Cerebellar cortex (tissue), 1 donor: ENCODE results near the gene SASS6.

Experiments
- DNase-seq: peaks from one replicate; pipeline ENCODE4 v3.0.0-alpha.2; 2015; ENCODE audit warnings: low spot score

Gene SASS6, protein sequence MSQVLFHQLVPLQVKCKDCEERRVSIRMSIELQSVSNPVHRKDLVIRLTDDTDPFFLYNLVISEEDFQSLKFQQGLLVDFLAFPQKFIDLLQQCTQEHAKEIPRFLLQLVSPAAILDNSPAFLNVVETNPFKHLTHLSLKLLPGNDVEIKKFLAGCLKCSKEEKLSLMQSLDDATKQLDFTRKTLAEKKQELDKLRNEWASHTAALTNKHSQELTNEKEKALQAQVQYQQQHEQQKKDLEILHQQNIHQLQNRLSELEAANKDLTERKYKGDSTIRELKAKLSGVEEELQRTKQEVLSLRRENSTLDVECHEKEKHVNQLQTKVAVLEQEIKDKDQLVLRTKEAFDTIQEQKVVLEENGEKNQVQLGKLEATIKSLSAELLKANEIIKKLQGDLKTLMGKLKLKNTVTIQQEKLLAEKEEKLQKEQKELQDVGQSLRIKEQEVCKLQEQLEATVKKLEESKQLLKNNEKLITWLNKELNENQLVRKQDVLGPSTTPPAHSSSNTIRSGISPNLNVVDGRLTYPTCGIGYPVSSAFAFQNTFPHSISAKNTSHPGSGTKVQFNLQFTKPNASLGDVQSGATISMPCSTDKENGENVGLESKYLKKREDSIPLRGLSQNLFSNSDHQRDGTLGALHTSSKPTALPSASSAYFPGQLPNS

DNA sequence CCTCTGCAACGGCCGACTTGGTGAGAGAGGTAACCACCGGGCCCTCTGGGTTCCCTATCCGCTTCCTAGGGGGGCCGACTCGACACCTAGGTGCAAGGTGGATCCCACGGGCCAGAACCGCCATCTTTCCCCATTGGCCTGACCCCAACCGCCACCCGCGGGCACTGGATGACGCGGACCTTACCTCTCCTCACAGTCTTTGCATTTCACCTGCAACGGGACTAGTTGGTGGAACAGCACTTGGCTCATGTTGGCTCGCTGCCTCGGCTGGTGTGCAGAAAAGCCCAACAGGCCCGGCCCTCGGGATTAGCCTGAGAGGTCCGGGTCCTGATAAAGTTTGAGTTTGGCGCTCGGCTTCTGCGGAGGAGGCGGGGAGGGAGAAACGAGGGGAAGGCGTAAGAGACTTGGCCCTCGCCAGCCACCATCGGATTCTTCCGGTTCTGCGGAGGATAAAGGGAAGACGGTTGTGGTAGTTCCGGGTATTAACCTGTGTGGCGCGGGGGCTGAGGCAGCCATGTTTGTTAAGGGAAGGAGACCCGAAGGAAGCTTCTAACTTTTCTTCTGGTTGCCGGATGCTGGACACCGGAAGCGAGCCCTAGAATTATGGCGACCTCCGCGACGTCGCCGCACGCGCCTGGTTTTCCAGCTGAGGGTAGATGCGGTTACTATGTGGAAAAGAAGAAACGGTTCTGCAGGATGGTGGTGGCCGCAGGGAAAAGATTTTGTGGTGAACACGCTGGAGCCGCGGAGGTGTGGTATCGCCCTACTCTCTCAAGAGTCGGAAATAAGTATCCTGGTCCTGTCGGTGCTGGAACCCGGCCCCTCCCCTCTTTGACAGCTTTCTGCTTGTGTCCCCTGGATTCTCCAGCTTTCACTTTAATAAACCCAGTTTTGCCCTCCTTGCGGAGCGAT lies at the start of gene SASS6, which contains the start of gene TRMT13:
SASS6 (minus strand) TSS at position 365 of the 912 bp plus-strand sequence; CDS start at position 249, 116 bp downstream.
TRMT13 (plus strand) TSS at position 598 of the 912 bp plus-strand sequence; CDS start at position 604, 6 bp downstream.
- peak; percentile 99 for DNase-seq

DNA sequence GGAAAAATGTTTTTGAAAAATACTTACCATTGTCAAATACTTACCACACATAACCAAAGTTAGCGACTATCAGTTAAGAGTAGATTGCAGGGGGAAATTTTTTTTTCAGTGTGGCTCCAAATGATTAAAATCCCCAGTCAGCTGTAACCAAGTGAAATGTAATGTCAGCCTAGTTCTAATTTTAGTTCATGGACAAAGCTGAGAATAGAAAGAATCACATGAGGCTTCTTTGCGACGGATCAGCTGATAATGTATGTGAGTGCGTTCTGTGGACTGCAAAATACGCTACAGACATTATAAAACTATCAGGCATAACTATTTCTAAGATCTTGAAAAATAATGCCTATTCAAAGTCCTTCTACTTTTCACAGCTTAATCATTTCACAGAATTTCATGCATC lies 45.4 kb upstream of the SASS6 start, which contains the start of gene LRRC39:
LRRC39 (minus strand) TSS at position 166 of the 400 bp plus-strand sequence. CDS start 9,740 bp downstream, outside the sequence.
- DNase-seq, result no peak

DNA sequence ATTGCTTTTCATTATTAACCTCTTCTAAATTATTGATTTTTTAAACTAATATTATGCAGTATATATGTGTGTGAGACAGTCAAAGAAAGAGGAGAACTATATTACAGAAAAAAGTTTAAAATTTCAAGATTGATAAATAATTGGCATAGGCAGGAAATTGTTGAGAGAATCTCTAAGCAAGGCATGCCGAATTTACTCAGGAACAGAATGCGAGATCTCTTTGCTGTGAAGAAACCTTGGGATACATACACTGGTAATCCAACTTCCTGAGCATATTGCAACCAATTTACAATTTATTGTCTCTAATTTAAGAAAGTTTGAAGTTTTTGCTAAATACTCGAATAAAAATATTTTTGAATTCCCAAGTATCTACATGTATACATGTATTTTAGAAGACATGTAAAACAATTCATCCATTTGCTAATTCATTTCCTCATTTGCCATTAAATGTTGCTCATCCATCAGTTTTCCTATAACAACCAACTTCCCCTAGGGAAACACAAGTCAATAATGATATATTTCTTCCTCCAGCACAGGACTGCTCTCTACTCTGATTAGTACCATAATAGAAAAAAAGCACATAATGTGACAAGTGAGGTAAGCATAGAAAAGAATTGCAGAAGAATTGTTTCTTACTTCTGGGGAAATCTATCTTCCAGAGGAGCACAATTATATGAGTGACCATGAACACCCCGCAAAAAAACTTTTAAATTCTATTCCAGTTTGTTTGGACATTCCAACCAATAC lies 44.7 kb upstream of the SASS6 start:
- DNase-seq, result no peak

DNA sequence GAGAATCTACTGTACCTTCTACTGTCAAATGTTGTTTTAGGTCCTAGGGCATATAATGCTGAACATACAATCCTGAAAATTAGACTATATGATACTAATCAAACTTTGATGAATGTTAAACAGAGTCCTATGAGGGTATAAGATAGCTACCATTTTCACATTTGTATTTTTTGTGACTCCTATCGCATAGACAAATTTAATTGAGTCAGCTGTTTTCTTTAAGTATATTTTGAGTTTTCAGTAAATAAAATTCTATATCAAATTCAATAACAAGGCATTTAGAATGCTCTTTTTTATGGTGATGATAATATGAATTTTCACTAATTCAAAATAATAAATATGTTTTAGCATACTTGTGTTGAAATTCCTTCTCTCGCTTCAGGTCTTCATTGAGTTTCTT lies 35.3 kb upstream of the SASS6 start:
- no peak for DNase-seq

DNA sequence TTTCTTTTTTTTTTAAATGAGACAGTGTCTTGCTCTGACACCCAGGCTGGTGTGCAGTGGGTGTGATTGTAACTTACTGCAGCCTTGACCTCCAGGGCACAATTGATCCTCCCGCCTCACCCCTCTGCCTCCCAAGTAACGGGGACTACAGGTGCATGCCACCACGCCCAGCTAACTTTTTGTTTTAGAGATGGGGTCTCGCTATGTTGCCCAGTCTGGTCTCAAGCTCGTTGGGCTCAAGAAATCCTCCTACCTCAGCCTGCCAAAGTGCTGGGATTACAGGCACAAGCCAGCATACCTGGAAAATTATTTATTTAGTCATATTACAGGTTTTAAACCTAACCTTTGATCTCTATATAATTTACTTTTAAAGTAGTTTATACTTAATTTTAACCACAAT lies 32.0 kb upstream of the SASS6 start:
- DNase-seq, result no peak

DNA sequence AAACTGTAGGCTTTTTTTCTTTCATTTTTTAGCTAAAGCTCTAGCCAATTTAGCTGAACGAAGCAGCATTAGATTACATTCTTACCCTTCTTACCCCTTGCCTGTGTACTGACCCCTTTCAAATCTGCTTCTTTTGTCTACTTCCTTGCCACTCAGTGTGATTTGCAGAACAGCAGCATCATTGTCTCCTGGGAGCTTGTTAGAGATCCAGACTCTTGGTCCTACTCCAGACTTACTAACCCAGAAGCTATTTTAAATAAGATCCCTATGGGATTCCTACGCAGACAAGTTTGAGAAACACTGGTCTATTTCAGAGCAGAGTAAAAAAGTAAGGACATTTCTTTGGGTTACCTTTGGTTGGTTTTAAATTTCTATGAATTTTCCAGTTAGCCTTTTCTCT lies 31.5 kb upstream of the SASS6 start:
- no peak for DNase-seq

DNA sequence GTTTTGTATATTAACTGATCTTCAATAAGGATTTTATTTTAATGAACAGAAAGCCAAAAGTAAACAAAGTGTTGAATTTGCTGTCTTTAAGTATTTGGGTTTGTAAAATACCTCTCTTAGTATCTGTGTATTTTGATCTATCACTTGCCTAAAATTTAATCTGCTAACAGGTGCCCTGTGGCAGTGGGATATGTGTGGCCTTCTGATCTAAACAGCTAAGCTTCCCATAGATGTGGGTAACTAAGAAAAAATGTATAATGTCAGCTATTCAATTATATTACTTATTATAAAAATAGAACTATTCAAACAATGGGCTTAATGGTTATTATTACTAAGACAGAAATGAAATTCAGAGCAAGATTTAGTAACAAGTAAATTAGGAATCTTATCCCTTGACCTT lies 30.2 kb upstream of the SASS6 start:
- no peak for DNase-seq

DNA sequence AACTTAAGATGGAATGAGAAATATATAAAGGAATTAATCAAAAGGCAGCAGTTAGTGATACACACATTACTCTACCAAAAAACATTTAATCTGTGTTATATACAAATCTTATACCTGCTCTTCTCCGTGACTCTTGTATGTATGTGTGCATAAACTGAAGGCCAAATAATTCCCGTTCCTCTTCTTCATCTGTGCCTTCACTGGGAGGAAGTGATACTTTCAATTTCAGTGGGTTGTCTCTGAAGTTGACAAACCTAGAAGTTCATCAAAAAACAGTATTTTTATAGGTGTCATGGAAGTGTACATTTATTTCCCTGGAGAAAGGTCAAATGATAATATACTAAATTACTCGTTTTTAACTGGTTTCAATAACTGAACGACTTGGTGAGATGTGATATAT lies 19.5 kb upstream of the SASS6 start:
- no peak for DNase-seq

DNA sequence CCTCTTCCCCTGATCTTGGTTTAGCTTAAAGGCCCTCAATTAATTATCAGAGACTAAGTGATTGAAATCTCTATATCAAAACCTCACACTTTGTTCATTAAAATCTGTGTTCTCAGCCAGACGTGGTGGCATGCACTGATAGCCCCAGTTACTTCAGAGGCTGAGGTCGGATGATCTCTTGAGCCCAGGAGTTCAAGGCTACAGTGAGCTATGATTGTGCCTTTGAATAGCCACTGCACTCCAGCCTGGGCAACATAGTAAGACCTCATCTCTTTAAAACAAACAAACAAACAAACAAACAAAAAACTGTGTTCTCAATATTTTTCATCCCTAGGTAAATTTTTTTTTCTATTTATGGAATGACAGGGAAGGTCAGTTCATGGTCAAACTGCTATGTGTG lies 18.9 kb upstream of the SASS6 start:
- no peak for DNase-seq

DNA sequence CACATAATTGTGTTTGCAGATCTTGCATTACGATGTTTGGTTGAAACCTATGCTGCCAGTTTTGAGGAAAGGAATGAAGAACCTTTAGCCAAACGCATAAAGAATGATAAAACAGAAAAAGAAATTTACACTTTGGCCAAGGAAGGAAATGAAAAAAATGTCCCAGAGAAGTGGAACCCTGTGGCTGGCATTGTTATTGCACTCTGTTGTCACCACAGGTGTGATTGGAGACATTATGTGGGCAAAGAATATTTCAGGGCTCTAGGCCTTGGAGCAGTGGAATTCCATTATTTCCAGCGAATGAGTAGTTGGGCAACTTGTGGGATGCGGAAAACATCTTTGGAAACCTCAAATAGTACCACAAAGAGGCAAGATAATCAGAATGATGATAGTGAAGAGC lies 15.1 kb upstream of the SASS6 start:
- DNase-seq, result no peak

DNA sequence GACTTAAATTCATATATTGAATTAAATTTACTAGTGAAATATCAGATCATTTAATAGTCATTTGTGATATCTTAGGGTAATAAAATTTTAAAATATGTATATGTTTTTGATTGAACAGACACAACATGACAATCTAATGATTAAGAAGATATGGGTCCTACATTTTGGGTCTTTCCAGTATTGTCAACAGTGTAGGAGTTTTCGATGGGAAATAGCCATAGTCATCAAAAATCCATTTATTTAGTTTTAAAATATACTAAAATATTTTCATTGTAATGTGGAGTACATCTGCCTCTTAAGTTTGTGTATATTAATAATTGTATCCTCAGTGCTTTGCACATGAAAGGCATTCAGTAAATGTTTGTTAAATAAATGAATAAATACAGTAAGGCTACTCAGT lies 14.2 kb upstream of the SASS6 start:
- DNase-seq, result no peak

DNA sequence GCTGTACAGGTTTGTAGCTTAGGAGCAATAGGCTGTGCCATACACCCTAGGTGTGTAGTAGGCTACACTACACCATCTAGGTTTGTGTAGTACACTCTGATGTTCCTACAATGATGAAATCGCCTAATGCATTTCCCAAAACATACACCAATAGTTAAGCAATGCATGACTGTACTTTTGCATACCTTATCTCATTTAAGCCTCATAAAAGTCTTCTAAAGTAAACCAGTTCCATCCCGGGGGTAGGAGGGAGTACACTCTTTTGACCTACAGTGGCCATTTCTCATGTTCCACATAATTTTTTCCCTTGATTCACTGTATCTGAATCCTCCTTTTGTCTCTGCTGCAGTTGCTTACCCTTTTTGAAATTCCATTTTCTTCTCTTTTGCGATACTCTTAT lies 12.4 kb upstream of the SASS6 start:
- DNase-seq, result no peak

DNA sequence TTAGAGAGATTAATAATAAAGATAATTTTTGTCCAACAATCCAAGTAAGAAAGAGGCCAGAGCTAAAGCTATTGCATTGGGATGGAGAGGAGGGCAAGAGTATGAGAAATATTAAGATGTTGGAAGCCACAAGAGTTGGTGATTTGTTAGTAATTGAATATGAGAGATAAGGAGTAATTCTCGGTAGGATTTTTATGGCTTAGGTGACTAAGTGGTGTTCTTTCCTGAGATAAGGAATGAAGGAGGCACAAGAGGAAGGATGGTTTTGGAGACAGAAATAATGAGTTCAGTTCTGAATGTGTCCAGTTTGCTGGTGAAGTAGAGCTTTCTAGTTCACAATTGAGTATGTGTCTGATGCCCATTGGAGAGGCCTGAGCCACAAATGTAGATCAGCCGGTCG lies 9.6 kb upstream of the SASS6 start:
- no peak for DNase-seq

DNA sequence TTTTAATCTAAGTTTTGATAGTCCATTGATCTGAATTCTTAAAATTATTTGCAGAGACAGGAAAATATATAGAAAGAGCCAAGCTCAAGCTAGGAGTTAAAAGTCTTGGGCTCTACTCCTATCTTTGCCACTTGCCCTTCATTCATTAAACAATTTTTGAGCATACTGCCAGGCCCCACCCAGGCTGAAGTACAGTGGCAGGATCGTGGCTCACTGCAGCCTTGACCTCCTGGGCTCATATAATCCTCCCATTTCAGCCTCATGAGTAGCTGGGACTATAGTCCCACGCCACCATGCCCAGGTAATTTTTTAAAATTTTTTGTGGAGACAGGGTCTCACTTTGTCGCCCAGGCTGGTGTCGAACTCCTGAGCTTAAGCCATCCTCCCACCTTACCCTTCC lies 8.5 kb upstream of the SASS6 start:
- no peak for DNase-seq

DNA sequence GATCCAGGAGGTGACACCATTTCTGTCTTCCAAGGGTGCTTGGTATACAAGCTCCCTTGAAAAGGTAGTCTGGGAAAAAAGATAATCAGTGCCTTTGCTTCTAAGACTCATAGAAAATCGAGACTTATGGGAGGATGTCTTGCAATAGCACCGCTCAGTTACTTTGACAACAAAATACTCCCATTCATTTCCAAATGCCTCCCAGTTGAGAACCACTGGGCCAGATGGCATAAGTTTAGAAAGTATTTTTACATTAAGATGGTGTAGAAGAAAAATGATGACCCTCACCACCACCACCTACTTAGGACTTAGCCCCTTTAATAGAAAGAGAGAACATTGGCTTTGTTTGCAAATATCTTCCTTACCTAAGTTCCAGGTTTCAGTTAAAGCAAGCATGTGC lies 4.9 kb upstream of the SASS6 start:
- DNase-seq, result no peak

DNA sequence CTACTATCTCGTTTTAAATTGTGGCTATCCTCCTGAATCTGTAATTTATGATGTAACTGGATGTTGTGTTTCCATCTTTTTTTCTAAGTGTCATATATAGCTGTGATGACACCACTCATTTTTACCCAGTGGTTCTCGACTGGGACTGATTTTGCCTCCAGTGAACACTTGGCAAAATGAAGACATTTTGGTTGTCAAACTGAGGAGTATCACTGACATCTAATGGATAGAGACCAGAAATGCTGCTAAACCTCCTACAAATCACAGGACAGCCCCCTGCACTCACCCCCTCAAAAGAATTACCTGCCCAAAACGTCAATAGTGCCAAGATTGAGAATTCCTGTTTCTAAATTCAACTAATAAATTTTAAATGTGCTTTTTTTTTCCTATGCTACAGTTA lies 2.1 kb upstream of the SASS6 start:
- DNase-seq, result no peak

DNA sequence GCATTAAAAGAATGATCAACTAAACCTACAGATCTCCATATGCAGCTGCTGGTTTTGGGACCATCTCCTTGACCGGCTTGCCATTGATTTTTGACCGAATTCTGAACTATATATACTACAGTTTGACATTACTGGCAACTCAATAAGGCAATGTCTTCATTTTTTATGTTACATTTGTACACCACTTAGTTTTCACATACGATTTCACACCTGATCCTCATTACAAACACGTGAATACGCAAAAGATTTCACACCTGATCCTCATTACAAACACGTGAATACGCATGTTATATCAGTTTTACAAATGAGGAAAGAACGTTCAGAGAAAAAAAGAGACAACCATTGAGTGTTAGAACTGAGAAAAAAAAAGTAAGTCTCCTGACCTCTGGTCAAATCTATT lies 1.1 kb downstream of the SASS6 start:
- DNase-seq, result no peak

DNA sequence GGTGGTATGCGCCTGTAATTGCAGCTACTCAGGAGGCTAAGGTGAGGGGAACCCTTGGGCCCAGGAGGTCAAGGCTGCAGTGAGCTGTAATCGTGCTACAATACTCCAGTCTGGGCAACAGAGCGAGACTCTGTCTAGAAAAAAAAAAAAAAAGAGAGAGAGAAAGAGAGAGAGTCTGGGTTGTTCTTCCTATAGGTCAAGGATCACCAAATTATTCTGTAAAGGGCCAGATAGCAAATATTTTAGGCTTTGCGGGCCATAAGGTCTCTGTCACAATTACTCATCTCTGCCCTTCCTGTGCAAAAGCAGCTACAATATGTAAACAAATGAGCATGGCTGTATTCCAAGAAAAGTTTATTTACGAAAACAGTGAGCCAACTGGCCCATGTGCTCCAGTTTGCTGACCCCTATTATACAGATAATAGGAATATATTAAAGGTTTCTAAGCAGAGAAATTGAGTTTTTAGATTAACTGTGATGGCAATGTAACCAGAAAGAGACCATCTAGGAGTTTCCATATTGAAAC lies 2.1 kb downstream of the SASS6 start:
- DNase-seq, result no peak

DNA sequence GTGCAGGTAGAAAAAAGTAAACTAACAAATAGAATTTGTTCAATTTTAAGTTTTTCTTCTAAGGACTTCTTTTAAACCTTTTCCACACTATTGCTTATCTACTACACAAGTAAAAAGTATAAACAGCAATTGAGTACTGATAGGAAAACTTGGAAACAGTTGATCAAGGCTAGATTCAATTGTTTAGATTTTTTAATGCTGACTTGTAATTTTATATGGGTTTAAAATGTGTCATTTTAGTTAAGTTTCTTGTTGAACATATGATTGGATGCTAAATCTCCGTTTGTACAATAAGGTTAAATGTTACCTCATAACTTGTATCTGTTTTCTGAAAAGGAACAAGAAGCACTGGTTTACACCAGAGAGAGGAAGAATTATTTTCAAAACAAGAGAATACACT lies 5.5 kb downstream of the SASS6 start:
- no peak for DNase-seq

DNA sequence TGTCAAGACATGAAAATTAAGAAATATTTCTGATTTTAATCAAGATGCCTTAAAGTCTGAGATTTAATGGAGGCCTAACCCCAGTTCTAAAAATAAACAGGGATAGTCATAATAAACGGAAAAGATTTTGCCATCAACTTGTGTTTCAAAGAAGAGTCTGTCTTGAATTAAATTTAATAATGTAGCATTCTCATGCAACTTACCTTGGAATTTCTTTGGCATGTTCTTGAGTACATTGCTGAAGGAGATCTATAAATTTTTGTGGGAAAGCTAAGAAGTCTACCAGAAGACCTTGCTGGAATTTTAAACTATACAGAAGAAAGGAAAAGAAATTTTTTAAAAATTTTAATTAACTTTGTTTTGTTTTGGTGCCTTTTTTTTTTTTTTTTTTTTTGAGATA lies 10.6 kb downstream of the SASS6 start:
- no peak for DNase-seq

DNA sequence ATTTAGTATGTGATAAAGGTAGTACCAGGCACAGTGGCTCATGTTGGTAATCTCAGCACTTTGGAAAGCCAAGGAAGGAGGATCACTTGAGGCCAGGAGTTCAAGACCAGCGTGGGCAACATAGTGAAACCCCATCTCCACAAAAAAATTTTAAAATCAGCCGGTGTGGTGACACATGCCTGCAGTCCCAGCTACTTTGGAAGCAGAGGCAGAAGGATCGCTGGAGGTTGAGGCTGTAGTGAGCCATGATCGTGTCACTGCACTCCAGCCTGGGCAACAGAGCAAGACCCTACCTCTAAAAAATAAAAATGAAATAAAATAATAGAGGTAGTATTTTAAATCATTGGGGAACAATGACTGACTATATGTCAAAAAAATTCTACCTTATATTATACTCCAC lies 17.2 kb downstream of the SASS6 start:
- DNase-seq, result no peak
